NCI-H82 treated with DMSO at 0.1 percent for 48 hours (cell line): ENCODE data around the gene CDC5L.

ENCODE experiments used
- DNase-seq: peaks from one replicate; lab custom pipeline; 2025; ENCODE audit not compliant: unreplicated experiment; lab: John Stamatoyannopoulos, UW

CDC5L gene

GRCh38 chr6:44495036-44495901 lies 107.8 kb downstream of the CDC5L start:
- no peak for DNase-seq

- no peak for DNase-seq
Measured at GRCh38 chr6:44496665-44497369, 109.3 kb downstream of the CDC5L start.

GRCh38 chr6:44497807-44498206 lies 110.3 kb downstream of the CDC5L start:
- no peak for DNase-seq

GRCh38 chr6:44498436-44498835 lies 110.9 kb downstream of the CDC5L start:
- no peak for DNase-seq

GRCh38 chr6:44499609-44500008 lies 112.1 kb downstream of the CDC5L start:
- DNase-seq = no peak
